ENCODE results near the gene SLC25A23. TPM values are rescaled to one million over a fixed set of nuclear protein-coding genes. Genes with fewer than 3 reads are reported as not detected.

SLC25A23 gene
- total RNA-seq, 1 donor from 2014 or later = 20.3 TPM

DNA sequence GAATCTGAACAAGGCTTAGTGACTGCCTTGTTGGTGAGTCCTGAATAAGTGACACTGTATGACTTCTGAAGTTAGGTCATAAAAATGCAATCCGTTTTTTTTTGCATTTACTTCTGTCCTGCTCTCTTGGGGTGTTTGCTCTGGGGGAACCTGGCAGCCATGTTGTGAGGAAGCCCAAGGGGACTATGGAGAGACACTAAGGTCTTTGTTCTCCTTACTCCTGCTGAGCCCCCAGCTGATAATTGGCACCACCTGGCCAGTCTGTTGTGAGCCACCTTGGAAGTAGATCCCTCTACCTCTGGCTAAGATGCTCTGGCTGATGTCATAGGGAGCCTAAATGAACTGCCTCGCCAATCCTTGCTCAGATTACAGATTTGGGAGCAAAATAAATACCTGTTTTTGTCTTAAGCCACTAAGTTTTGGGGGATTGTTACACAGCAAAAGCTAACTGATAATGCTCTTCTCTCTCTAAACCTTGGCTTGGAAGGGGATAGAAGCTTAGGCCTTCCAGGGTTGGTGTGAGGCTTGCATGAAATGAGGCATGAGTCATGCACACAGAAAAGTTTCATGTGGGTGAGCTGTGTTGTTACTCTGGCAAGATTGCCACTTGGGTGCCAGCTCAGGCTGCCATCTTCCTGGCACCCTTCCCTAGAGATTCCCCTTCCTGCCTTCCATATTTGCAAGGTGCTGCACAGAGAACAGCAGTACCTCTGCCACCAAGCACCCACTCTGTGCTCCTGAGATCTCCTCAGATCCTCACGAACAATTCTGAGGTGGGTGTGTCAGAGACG lies 32.4 kb upstream of the SLC25A23 start:
- intact Hi-C loops (cut with micrococcal nuclease) = no loop called here
- Mint-ChIP-seq H3K27ac (no peak overlapping the region), H3K4me3 (no peak overlapping the region), H3K36me3 (ENCODE audit: low read depth) (no peaks in the 10 kb centered on the region), H3K9me3 (peaks cover 9% of the 10 kb centered on the region), H3K4me1 (ENCODE audit: low read depth) (peaks cover 19% of the 10 kb centered on the region), H3K27me3 (ENCODE audit: insufficient read depth) (peaks cover 1% of the 10 kb centered on the region)
- DNase-seq (ENCODE audit: low spot score) = no peak

DNA sequence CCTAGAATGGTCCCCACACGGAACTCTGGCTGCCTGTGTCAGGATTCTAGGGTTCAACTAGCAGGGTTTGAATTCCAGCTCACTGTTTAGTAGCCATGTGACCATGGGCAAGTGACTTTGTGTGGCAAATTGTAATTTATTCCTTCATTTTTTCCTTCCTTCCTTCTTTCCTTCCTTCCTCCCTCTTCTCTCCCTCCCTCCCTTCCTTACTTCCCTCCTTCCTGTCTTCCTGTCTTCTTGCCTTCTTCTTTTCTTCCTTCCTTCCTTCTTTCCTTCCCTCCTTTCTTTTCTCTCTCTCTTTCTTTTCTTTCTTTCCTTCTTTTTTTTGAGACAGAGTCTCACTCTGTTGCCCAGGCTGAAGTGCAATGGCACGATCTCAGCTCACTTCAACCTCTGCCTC lies 30.5 kb upstream of the SLC25A23 start:
- intact Hi-C loops (cut with micrococcal nuclease) = no loop called here
- Mint-ChIP-seq H3K4me3 (peak overlapping the region; percentile 63), H3K27ac (peak overlapping the region; percentile 41), H3K4me1 (ENCODE audit: low read depth) (peaks cover 19% of the 10 kb centered on the region), H3K36me3 (ENCODE audit: low read depth) (no peaks in the 10 kb centered on the region), H3K9me3 (peaks cover 9% of the 10 kb centered on the region), H3K27me3 (ENCODE audit: insufficient read depth) (peaks cover 1% of the 10 kb centered on the region)
- no peak for DNase-seq (ENCODE audit: low spot score)

DNA sequence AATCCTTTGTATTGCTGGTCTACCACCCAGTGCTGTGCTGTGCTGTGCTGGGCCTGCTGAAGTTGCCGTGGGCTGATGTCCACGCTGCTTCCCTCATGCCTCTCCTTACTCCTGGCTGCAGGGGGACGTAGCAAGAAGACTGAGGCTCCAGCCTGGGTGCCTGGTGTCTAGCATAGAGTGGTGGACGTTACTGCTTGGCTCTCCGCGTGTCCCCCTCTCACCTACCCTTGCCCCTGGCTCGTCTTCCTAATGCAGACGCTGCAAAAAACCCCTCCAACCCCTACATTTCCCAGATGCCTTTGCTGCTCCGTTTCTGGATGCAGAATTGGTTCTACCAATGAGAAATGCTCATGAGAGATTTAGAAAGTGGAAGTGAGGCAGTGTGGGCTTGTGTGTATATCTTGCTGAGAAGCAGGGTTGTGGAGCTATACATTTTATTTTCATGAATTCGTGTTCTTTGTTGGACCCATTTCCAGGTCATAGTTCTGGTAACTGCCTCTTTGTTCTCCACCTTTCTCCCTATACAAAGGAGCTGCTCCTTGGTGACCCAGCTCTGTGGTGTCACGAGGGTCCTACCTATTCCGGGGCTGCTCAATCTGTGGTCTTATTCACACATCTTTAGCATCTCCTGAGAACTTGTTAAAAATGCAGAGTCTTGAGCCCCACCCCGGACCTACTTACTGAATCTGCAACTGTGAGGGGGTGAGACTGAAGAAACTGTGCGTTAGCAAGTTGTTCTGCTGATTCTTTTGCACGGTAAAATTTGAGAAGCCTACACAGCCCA lies 29.9 kb upstream of the SLC25A23 start:
- intact Hi-C loops (cut with micrococcal nuclease) = no loop called here
- peaks cover 9% of the 10 kb centered on the region for H3K9me3 Mint-ChIP-seq

DNA sequence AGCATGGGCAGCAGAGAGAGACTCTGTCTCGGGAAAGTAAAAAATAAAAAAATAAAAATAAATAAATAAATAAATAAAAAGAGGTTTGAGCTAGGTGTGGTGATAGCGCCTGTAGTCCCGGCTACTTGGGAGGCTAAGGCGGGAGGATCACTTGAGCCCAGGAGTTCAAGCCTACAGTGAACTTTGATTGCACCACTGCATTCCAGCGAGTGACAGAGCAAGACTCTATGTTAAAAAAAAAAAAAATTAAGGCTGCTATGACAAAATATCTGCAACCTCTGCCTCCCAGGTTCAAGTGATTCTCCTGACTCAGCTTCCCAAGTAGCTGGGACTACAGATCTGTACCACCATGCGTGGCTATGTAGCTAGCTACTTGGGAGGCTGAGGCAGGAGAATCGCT lies 25.2 kb upstream of the SLC25A23 start:
- peaks cover 2% of the 10 kb centered on the region for H3K36me3 Mint-ChIP-seq (ENCODE audit: low read depth)
- no peak overlapping the region for H3K4me3 Mint-ChIP-seq
- H3K27me3 Mint-ChIP-seq (ENCODE audit: insufficient read depth) = no peaks in the 10 kb centered on the region
- H3K27ac Mint-ChIP-seq = no peak overlapping the region
- no peaks in the 10 kb centered on the region for H3K9me3 Mint-ChIP-seq
- intact Hi-C loops (cut with micrococcal nuclease) = no loop called here
- DNase-seq (ENCODE audit: low spot score) = no peak
- H3K4me1 Mint-ChIP-seq (ENCODE audit: low read depth) = peaks cover 29% of the 10 kb centered on the region

More for the DNA sequence above, 29.9 kb upstream of the SLC25A23 start:
- H3K27ac Mint-ChIP-seq = peak overlapping the region; percentile 19
- peak overlapping the region; percentile 63 for H3K4me3 Mint-ChIP-seq
- no peaks in the 10 kb centered on the region for H3K36me3 Mint-ChIP-seq (ENCODE audit: low read depth)
- peaks cover 19% of the 10 kb centered on the region for H3K4me1 Mint-ChIP-seq (ENCODE audit: low read depth)
- no peak for DNase-seq (ENCODE audit: low spot score)
- peaks cover 1% of the 10 kb centered on the region for H3K27me3 Mint-ChIP-seq (ENCODE audit: insufficient read depth)

DNA sequence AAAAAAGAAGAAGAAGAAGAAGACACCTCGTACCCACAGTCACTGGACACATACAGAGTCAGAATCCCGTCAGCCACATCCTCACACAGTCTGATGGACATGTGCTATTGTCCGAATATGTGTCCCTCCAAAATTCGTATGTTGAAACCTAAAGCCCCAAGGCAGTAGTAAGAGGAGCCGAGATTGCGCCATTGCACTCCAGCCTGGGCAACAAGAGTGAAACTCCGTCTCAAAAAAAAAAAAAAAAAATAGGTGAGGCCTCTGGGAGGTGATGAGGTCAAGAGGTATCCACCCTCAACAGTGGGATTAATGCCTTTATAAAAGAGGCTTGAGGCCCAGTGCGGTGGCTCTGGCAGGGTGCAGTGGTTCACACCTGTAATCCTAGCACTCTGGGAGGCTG lies 24.6 kb upstream of the SLC25A23 start:
- no peaks in the 10 kb centered on the region for H3K27me3 Mint-ChIP-seq (ENCODE audit: insufficient read depth)
- peaks cover 2% of the 10 kb centered on the region for H3K36me3 Mint-ChIP-seq (ENCODE audit: low read depth)
- H3K4me3 Mint-ChIP-seq = no peak overlapping the region
- peaks cover 25% of the 10 kb centered on the region for H3K4me1 Mint-ChIP-seq (ENCODE audit: low read depth)
- no peaks in the 10 kb centered on the region for H3K9me3 Mint-ChIP-seq
- intact Hi-C loops (cut with micrococcal nuclease) = no loop called here
- no peak for DNase-seq (ENCODE audit: low spot score)
- no peak overlapping the region for H3K27ac Mint-ChIP-seq

DNA sequence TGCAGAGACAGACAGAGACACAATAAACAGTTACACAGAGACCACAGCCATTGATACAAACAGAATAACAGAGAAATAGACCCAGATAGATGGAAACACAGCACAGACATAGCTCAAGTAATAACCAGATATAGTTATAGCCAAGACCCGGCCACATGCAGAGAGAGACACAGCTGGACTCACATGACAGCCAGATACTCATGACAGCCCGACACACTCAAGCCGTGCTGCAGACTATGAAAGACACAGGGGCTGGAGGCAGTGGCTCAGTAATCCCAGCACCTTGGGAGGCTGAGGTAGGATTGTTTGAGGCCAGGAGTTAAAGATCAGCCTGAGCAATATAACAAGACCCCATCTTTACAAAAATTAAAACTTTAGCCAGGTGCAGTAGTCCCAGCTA lies 23.6 kb upstream of the SLC25A23 start:
- intact Hi-C loops (cut with micrococcal nuclease) = no loop called here
- peak overlapping the region; percentile 19 for H3K27ac Mint-ChIP-seq
- no peaks in the 10 kb centered on the region for H3K27me3 Mint-ChIP-seq (ENCODE audit: insufficient read depth)
- DNase-seq (ENCODE audit: low spot score) = no peak
- peaks cover 2% of the 10 kb centered on the region for H3K36me3 Mint-ChIP-seq (ENCODE audit: low read depth)
- peaks cover 23% of the 10 kb centered on the region for H3K4me1 Mint-ChIP-seq (ENCODE audit: low read depth)
- no peak overlapping the region for H3K4me3 Mint-ChIP-seq
- H3K9me3 Mint-ChIP-seq = no peaks in the 10 kb centered on the region

DNA sequence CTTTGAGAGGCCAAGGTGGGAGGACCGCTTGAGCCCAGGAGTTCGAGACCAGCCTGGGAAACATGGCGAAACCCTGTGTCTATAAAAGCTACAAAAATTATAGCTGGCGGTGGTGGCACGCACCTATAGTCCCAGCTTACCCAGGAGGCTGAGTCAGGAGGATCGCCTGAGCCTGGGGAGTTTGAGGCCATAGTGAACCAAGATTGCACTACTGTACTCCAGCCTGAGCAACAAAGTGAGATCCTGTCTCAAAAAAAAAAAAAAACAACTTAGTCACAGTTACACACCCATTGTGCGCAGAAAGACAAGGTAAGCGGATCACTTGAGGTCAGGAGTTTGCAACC lies 22.7 kb upstream of the SLC25A23 start:
- H3K27me3 Mint-ChIP-seq (ENCODE audit: insufficient read depth) = no peaks in the 10 kb centered on the region
- peaks cover 23% of the 10 kb centered on the region for H3K4me1 Mint-ChIP-seq (ENCODE audit: low read depth)
- peaks cover 2% of the 10 kb centered on the region for H3K36me3 Mint-ChIP-seq (ENCODE audit: low read depth)
- no peak for DNase-seq (ENCODE audit: low spot score)
- intact Hi-C loops (cut with micrococcal nuclease) = no loop called here
- H3K4me3 Mint-ChIP-seq = peak overlapping the region; percentile 91
- H3K27ac Mint-ChIP-seq = peak overlapping the region; percentile 89
- no peaks in the 10 kb centered on the region for H3K9me3 Mint-ChIP-seq

DNA sequence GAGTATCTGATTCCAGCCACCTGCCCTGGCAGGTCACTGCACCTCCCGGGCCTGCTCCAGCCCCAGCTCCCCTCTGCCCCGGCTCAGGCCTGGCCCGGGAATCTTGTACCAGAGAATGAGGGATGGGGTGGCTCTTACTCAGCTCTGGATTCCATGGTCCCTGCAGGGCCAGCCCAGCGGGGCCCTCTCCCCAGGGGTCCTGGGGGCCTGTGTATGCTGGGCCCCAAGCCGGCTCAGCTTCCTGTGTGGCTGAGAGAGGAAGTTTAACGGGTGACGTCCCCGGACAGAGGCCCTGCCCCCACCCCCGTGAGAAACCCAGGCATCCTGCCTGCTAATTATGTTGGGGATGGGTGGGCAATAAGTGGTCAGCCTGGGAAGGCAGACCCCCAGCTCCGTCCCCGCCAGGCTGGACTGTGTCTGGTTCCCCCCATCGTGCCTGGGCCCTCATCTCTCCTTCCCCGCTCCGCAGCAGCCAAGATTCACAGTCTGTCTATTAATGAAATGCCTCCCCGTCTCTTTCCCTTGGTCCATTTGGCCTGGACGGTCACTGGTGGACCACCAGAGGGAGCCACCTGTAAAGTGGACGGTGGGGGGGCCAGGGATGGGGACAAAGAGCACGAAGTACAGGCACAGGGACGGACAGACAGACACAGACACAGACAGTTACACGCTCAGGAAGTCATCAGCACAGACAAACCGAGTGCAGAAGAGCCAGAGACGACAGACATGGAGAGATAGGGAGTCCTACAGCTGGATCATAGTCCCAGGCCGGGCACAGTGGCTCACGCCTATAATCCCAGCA lies 22.1 kb upstream of the SLC25A23 start, which contains the start of gene DENND1C:
Gene DENND1C (minus strand): TSS at position 247 of the 802 bp plus-strand sequence. CDS start 92 bp downstream, at position 155.
- peaks cover 23% of the 10 kb centered on the region for H3K4me1 Mint-ChIP-seq (ENCODE audit: low read depth)
- H3K36me3 Mint-ChIP-seq (ENCODE audit: low read depth) = peaks cover 2% of the 10 kb centered on the region
- intact Hi-C loops (cut with micrococcal nuclease) = loop anchor here (1.0 to 2.0 kb wide), 4 partner anchors 21 to 56 kb away; no protein-coding TSS in a partner anchor
- peak; percentile 61 for DNase-seq (ENCODE audit: low spot score)
- H3K9me3 Mint-ChIP-seq = no peaks in the 10 kb centered on the region
- H3K4me3 Mint-ChIP-seq = peak within 1 kb of the TSS; percentile 91
- H3K27ac Mint-ChIP-seq = peak within 1 kb of the TSS; percentile 89
- no peaks in the 10 kb centered on the region for H3K27me3 Mint-ChIP-seq (ENCODE audit: insufficient read depth)

DNA sequence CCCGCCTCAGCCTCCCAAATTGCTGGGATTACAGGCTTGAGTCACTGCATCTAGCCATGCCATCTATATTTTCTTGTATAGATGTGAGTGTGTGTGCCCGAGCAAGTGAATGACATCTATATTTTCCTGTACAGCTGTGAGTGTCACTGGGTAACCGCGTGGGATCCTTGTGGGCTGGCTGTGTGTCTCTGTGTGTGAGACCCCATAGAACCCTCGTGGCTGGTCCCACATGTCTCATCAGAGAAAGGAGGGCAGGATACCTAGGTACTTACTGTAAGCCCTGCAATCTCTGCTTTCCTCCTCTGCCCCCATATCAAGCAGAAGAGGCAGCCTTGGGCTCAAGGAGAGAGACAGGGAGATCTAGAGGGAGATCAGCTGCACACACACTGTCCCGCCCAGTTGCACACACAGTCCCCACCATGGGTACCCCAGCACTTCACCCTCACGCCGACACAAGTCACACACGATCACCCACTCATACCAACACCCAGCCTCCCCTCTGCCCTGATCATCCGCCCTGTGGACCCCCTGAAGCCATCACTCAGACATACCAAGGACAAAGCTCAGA lies 21.3 kb upstream of the SLC25A23 start:
- Mint-ChIP-seq H3K27ac (peak overlapping the region; percentile 89), H3K36me3 (ENCODE audit: low read depth) (peaks cover 9% of the 10 kb centered on the region), H3K4me3 (peak overlapping the region; percentile 91), H3K27me3 (ENCODE audit: insufficient read depth) (no peaks in the 10 kb centered on the region), H3K9me3 (no peaks in the 10 kb centered on the region), H3K4me1 (ENCODE audit: low read depth) (peaks cover 23% of the 10 kb centered on the region)
- intact Hi-C loops (cut with micrococcal nuclease) = loop anchor here (1.0 to 2.0 kb wide), 4 partner anchors 21 to 56 kb away; no protein-coding TSS in a partner anchor
- DNase-seq (ENCODE audit: low spot score) = no peak

DNA sequence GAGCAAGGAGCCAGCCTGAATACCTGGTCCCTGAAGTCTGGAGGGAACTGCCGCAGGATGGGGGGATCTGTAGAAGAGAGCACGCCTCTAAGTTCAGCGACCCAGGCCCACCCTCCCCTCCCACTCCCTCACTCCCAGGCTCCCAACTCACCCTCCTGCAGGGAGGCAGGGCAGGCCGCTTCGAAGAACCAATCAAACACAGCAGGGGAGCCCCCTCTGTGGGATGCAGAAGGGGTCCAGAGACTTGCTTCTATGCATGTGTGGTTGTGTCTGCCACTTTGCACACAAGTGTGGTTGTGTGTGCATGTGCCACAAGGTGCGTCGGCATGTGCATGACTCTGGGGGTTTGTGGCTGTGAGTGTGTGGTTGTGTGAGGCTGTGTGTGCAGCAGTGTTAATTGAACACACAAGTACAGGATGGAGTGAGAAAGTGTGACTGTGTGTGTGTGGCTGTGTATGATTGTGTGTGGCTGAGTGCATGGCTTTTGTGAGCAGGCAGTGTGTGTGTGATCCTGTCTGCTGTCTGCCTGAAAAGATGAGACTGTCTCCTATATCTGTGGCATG lies 20.3 kb upstream of the SLC25A23 start:
- H3K27me3 Mint-ChIP-seq (ENCODE audit: insufficient read depth) = no peaks in the 10 kb centered on the region
- H3K4me1 Mint-ChIP-seq (ENCODE audit: low read depth) = peaks cover 23% of the 10 kb centered on the region
- no peak for DNase-seq (ENCODE audit: low spot score)
- H3K36me3 Mint-ChIP-seq (ENCODE audit: low read depth) = peaks cover 9% of the 10 kb centered on the region
- peak overlapping the region; percentile 89 for H3K27ac Mint-ChIP-seq
- peak overlapping the region; percentile 91 for H3K4me3 Mint-ChIP-seq
- intact Hi-C loops (cut with micrococcal nuclease) = loop anchor here (2.0 kb wide), 2 partner anchors 25 to 37 kb away; no protein-coding TSS in a partner anchor
- H3K9me3 Mint-ChIP-seq = no peaks in the 10 kb centered on the region

DNA sequence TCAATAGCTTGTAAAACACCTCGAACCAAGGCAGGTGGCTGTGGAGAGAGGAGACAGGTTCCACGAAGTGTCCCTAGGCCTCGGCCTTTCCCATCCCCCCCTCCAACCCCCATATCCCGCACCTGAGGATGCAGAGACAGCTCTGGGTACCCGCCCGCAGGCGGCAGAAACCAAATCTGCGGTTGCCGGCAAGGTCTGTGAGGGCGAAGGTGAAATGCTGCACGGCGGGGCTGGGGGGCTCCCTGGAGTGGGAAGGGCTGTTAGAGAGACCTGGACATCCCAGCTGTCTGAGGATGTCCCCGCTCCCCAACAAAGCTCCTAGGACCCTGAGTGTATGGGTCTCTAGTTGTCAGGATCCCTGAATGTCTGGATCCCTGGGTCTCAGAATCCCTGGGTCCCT lies 19.2 kb upstream of the SLC25A23 start:
- intact Hi-C loops (cut with micrococcal nuclease) = no loop called here
- peaks cover 13% of the 10 kb centered on the region for H3K36me3 Mint-ChIP-seq (ENCODE audit: low read depth)

DNA sequence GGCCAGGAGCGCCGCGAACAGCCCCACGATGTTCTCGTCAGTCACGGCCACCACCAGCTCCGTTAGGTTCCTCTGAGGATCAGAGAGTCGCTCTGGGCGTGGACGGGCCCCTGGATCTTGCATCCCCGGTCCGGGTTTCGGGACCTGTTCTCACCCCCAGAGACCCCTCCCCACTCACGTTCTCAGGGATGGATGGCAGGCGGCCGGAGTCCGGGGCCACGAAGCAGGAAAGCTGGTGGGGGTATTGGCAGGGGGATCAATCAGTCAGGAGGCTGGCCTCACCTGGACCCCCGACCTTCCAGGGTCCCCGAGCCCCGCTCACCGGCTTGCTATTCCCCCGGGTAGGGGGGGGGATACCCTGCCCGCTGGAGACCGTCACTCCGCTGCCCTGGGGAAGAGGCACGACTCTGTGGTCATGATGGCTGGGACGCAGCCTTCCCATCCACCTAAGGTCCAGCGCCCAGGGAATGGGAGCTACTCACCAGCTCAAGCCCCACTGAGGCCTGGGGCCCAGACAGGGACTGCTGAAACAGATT lies 17.4 kb upstream of the SLC25A23 start:
- no peak overlapping the region for H3K4me3 Mint-ChIP-seq

More for the DNA sequence above, 19.2 kb upstream of the SLC25A23 start:
- no peak overlapping the region for H3K27ac Mint-ChIP-seq
- peaks cover 23% of the 10 kb centered on the region for H3K4me1 Mint-ChIP-seq (ENCODE audit: low read depth)
- no peak for DNase-seq (ENCODE audit: low spot score)
- no peak overlapping the region for H3K4me3 Mint-ChIP-seq
- H3K9me3 Mint-ChIP-seq = no peaks in the 10 kb centered on the region
- no peaks in the 10 kb centered on the region for H3K27me3 Mint-ChIP-seq (ENCODE audit: insufficient read depth)

More for the DNA sequence above, 17.4 kb upstream of the SLC25A23 start:
- intact Hi-C loops (cut with micrococcal nuclease) = loop anchor here (1.0 kb wide), 3 partner anchors 17 to 104 kb away; no protein-coding TSS in a partner anchor
- no peaks in the 10 kb centered on the region for H3K9me3 Mint-ChIP-seq
- peaks cover 19% of the 10 kb centered on the region for H3K4me1 Mint-ChIP-seq (ENCODE audit: low read depth)
- H3K36me3 Mint-ChIP-seq (ENCODE audit: low read depth) = peaks cover 13% of the 10 kb centered on the region
- no peaks in the 10 kb centered on the region for H3K27me3 Mint-ChIP-seq (ENCODE audit: insufficient read depth)
- H3K27ac Mint-ChIP-seq = no peak overlapping the region
- DNase-seq (ENCODE audit: low spot score) = no peak
